SKM-1 (cell line): ENCODE results near the gene DCDC2C.

Experiments used
- DNase-seq: peaks from one replicate; lab custom pipeline; 2025; ENCODE audit not compliant: unreplicated experiment; lab: John Stamatoyannopoulos, UW

DCDC2C gene

GRCh38 chr2:3708576-3708975 lies 5.2 kb downstream of the DCDC2C start:
- no peak for DNase-seq

DNA sequence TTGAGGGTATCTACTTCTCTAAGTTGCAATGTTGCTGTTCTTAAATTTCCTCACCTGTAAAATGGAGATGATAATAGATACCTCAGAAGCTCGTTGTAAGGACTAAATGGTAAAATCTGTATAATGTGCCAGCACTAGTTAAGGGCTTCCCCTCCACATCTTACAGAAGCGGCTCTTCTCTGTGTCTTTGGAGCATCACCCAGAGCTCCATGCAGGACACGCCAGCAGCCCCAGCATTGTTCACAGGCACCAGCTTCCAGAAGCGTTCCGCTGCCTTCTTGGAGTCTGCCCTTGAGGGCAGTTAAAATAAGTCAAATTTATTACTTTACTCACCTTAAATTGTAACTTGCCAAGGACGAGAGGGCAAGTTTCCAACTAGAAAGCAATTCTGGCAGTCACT lies 5.8 kb downstream of the DCDC2C start:
- DNase-seq = no peak

- no peak for DNase-seq
Measured at GRCh38 chr2:3712424-3712823, 9.0 kb downstream of the DCDC2C start.

DNA sequence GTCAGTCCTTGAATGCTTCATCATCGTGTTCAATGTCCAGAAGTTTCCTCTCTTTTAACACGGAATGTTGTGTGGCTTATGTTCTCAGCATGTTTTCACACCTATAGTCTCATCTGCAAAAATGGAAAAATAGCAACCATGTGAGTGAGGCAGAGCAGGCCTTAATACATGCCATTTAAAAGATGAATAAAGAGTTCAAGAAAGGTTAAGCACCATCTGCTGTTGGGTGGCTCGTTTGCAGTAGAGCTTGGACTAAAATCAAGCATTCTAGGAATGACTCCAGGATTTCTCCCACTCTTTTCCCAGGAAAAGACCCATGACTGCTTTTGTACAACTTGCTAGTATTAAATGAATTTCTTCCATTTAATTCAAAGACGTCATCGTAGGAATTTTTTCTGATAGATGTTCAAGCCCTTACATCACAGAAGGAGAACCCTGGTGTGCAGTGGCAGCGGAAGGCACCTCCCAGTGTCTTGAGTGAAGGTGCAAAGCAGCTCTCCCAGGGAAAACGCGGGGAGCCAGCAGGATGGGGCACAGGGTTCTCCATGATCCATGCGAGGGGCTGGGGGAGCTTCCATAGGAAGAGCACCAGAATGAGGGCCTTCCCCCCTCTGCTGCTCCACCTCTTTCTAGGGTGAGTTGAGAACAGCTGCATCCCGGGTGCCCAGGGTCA lies 9.6 kb downstream of the DCDC2C start:
- no peak for DNase-seq

GRCh38 chr2:3718679-3719078 lies 15.3 kb downstream of the DCDC2C start:
- DNase-seq = no peak

DNA sequence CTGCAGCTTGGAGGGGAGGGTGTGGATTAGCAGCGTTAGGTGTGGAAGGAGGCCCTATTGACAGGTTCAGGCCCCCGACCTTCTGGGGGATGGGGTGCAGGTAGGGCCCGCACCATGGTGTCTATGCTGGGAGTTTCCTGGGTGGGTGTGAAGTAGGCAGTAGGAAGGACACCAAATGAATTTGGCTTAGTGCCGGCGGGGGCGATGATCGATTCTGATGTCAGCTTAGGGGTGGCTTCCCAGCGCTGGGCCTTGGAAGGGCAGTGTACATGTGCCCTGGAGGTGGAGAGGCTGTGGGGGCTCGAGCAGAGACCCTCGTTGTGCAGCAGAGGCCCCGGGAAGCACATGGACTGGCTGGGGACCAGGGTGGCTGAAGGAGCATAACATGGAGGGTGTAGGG lies 21.6 kb downstream of the DCDC2C start:
- DNase-seq = no peak

GRCh38 chr2:3725458-3726250 lies 22.3 kb downstream of the DCDC2C start:
- no peak for DNase-seq

DNA sequence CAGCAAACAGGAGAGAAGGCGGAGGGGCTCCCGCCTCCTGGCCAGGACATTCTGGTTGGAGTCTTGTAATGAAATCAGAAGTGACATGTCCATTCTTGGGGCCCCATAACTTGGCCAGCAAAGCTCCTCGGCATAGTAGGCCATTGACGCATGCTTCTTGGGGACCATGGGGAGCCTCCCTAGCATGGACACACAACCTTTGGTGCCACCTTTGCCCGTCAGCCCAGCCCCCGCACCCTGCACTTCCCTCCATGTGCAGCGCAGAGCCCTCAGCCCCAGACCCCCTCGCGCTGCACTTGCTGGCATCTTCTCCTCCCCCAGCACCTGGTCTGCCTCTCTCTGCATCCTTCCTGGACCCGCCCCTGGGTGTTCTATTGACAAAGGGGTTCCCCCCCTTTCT lies 23.1 kb downstream of the DCDC2C start:
- no peak for DNase-seq

- DNase-seq = no peak
Measured at GRCh38 chr2:3727397-3728045, 24.1 kb downstream of the DCDC2C start.

- peak; percentile 62 for DNase-seq
Measured at GRCh38 chr2:3728104-3729054, 25.0 kb downstream of the DCDC2C start.

GRCh38 chr2:3729055-3729448 lies 25.7 kb downstream of the DCDC2C start:
- no peak for DNase-seq

DNA sequence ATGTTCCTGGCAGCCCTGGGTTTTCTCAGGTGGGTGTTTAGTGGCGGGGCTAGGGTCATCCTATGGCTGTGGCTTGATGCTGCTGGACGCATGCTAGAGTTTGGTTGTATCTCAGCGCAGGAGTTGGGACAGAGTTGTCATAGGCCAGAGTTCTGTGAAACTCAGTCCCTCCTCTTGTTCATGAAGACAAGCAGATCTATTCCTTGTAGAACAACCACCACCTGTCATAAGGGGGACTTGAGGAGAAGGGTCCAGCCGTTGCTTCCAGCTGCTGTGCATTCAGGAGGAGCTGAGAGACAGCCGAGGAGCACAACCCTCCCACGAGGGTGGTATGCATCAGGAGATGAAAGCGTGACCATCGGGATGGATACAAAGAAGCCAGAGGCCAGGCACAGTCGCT lies 26.4 kb downstream of the DCDC2C start:
- no peak for DNase-seq

- DNase-seq = no peak
Measured at GRCh38 chr2:3730646-3731045, 27.3 kb downstream of the DCDC2C start.

- no peak for DNase-seq
Measured at GRCh38 chr2:3731829-3732228, 28.5 kb downstream of the DCDC2C start.

DNA sequence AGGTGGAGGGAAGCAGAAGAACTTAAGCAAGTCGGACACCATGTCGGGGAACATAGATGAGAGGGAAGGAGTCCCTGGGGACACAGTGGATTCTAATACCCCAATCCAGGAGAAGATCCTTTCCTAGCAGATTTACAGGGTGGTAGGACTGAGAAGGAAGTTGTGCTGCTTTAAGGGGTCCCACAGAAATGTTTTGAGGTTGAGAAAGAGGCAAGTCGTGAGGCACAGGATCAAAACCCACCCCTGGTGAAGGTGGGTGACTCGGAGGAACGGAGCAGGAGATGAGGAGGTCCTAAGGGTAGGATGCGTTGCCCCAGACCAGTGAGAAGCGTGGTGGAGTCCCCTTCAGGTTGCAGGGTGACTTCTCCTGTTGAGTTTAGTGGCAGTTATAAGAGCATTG lies 32.7 kb downstream of the DCDC2C start:
- DNase-seq = no peak

- no peak for DNase-seq
Measured at GRCh38 chr2:3737128-3737527, 33.8 kb downstream of the DCDC2C start.

DNA sequence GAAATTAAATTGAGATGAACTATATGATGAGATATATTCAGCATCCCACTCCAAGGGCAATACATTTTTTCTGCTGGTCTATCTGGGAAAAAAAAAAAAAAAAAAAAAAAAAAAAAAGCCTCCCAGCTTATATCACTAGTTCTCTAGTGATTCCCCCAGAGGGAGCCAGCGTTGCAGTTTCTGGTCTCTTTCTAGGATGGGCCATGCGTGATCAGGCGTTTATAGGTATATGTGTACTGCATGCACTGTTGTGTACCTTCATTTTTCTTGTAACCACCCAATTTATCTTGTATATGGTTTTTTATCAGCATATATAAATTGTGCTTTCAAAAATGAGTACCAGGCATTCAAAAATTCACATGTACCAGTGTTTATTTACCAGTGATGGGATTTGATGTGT lies 35.1 kb downstream of the DCDC2C start:
- peak; percentile 4 for DNase-seq

- no peak for DNase-seq
Measured at GRCh38 chr2:3739313-3739712, 35.9 kb downstream of the DCDC2C start.

- no peak for DNase-seq
Measured at GRCh38 chr2:3741396-3741795, 38.0 kb downstream of the DCDC2C start.

GRCh38 chr2:3741867-3742602 lies 38.7 kb downstream of the DCDC2C start:
- no peak for DNase-seq
